ENCODE measurements around the gene CTNS. TPM values are rescaled to one million over a fixed set of nuclear protein-coding genes. Genes with fewer than 3 reads are reported as not detected.
"Not testable (repeated sequence)": the region's sequence is repeated elsewhere in the genome, so short reads cannot be mapped to it uniquely, and the experiment has no call there.

The CTNS gene
- total RNA-seq, 6 donors from 2014 or later, result 22.1 to 31.4 (median 25.3) TPM

DNA sequence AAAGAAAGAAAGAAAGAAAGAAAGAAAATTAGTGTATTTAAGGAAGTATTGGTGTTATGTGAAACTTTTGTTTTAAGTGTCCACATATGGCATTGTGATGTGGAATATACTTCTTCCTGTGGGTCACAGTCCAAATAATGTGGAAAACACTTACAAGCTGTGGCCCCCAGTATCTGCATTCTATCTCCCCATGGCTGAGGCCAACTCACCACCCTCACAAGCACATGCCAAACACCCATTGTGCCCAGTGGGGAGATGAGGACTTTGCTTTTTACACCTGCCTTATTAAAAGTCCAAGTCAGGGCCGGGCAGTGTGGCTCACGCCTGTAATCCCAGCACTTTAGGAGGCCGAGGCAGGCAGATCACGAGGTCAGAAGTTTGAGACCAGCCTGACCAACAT is 63.4 kb downstream of the CTNS start:
- peaks cover 0 to 10% (median 5%) of the 10 kb centered on the region in 4 donors for H3K9me3 ChIP-seq
- H3K27me3 ChIP-seq, result peaks cover 0 to 16% (median 7%) of the 10 kb centered on the region in 4 donors
- no peak for DNase-seq
- peaks cover 13 to 21% (median 17%) of the 10 kb centered on the region in 4 donors for H3K4me1 ChIP-seq
- WGBS, 2 donors, result 90 to 93% methylated on average over 4 of the region's 4 CpGs
- H3K36me3 ChIP-seq, result no peaks in the 10 kb centered on the region
- no peak for TF ChIP-seq POLR2AphosphoS5 (IDR thresholded peaks at IDR 0.05)
- no peak for TF ChIP-seq POLR2A (IDR thresholded peaks at IDR 0.05)
- TF ChIP-seq, protein P1, sequence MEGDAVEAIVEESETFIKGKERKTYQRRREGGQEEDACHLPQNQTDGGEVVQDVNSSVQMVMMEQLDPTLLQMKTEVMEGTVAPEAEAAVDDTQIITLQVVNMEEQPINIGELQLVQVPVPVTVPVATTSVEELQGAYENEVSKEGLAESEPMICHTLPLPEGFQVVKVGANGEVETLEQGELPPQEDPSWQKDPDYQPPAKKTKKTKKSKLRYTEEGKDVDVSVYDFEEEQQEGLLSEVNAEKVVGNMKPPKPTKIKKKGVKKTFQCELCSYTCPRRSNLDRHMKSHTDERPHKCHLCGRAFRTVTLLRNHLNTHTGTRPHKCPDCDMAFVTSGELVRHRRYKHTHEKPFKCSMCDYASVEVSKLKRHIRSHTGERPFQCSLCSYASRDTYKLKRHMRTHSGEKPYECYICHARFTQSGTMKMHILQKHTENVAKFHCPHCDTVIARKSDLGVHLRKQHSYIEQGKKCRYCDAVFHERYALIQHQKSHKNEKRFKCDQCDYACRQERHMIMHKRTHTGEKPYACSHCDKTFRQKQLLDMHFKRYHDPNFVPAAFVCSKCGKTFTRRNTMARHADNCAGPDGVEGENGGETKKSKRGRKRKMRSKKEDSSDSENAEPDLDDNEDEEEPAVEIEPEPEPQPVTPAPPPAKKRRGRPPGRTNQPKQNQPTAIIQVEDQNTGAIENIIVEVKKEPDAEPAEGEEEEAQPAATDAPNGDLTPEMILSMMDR (IDR thresholded peaks at IDR 0.05), result no peak
- TF ChIP-seq EP300 (IDR thresholded peaks at IDR 0.05), result no peak
- ATAC-seq (ENCODE audit: low FRiP score in 2 of 2), result no peak
- no peak overlapping the region for H3K4me3 ChIP-seq
- no peak overlapping the region for H3K27ac ChIP-seq

- not testable (repeated sequence) for H3K4me3 ChIP-seq; DNase-seq; ATAC-seq (ENCODE audit: low FRiP score in 2 of 2); H3K36me3 ChIP-seq; H3K27me3 ChIP-seq; H3K27ac ChIP-seq; H3K4me1 ChIP-seq
- WGBS, 2 donors, result 86 to 92% methylated on average over 6 to 7 of the region's 7 CpGs
- H3K9me3 ChIP-seq, result peaks cover 0 to 10% (median 5%) of the 10 kb centered on the region in 4 donors
Measured at GRCh38 chr17:3702041-3702539, 65.5 kb downstream of the CTNS start.

DNA sequence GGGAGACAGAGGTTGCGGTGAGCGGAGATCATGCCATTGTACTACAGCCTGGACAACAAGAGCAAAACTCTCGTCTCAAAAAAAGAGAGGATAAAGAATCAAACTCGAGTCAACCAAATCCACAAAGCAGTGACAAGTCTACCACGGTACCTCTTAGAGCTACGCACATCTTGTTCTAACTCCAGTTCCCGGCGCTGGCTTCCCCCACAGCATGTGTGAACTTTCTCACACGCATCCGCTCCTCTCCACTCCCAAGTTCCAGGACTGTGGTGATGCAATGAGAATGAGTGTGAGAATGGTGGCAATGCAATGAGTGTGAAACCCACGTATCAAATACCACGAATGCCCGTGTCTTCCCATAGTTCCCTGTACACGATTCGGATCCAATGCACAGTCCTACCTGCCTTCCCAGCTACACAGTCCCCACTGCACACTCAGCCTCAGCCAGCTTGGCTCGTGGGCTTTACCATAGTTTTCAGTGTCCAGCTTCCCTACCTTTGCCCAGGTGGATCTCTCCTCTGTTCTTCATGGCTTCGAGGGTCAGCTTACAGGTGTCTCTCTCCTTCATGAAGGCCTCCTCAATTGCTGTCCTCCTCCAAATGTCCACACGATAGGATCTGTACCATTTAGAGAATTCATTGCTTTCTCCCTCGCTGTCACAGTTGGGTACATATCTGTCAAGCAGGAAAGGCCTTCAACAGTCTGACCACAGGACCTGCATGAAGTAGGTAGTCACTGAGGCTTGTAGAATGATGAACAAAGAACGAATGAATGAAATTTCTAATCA is 68.6 kb downstream of the CTNS start:
- TF ChIP-seq EP300 (IDR thresholded peaks at IDR 0.05), result no peak
- no peak for TF ChIP-seq POLR2AphosphoS5 (IDR thresholded peaks at IDR 0.05)
- TF ChIP-seq, protein P1 (IDR thresholded peaks at IDR 0.05), result no peak
- TF ChIP-seq POLR2A (IDR thresholded peaks at IDR 0.05), result no peak
- H3K27ac ChIP-seq, result no peak overlapping the region
- WGBS, 2 donors, result 86 to 89% methylated on average over 20 of the region's 20 CpGs
- no peaks in the 10 kb centered on the region for H3K27me3 ChIP-seq
- ATAC-seq (ENCODE audit: low FRiP score in 2 of 2) (no peak), DNase-seq (no peak)
- no peak overlapping the region for H3K4me3 ChIP-seq
- H3K9me3 ChIP-seq, result no peaks in the 10 kb centered on the region
- H3K4me1 ChIP-seq, result peaks cover 0 to 3% (median 0%) of the 10 kb centered on the region in 4 donors
- no peaks in the 10 kb centered on the region for H3K36me3 ChIP-seq

DNA sequence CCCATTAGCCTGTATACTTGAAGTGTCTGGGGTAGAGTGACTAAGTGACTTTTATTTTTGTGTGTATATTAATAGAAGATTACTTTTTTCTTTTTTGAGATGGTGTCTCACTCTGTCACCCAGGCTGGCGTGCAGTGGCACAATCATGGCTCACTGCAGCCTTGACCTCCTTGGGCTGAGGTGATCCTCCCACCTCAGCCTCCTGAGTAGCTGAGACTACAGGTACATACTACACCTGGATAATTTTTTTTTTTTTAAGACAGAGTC is 69.1 kb downstream of the CTNS start:
- H3K4me1 ChIP-seq; H3K4me3 ChIP-seq; H3K36me3 ChIP-seq; H3K27me3 ChIP-seq; H3K27ac ChIP-seq; H3K9me3 ChIP-seq; ATAC-seq (ENCODE audit: low FRiP score in 2 of 2); DNase-seq: not testable (repeated sequence)
- WGBS, 2 donors, result 93 to 96% methylated on average over 1 of the region's 1 CpG

DNA sequence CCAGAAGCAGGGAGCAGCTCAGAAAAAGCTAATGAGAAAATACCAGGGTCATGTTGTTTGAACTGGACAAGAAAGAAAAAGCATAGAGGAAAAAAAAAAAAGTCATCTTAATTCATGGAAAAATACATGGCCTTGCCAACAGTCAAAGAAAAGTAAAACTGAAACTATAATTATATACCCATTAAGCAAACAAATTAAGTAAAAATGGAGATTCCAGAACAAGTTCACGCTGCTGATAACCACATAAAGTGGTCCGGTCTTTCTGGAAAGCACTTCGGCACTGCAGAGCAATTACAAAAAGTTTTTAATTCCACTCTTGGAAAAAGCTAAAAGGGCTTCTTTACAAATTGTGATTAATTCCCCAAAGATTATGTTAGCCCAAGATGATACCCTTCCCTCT is 71.8 kb downstream of the CTNS start:
- H3K27ac ChIP-seq, result no peak overlapping the region
- peaks cover 0 to 10% (median 2%) of the 10 kb centered on the region in 4 donors for H3K4me1 ChIP-seq
- H3K27me3 ChIP-seq, result no peaks in the 10 kb centered on the region
- DNase-seq (no peak), ATAC-seq (ENCODE audit: low FRiP score in 2 of 2) (no peak)
- WGBS, 2 donors, result 51 to 60% methylated on average over 3 of the region's 3 CpGs
- TF ChIP-seq EP300 (IDR thresholded peaks at IDR 0.05) (no peak), POLR2AphosphoS5 (IDR thresholded peaks at IDR 0.05) (no peak), POLR2A (IDR thresholded peaks at IDR 0.05) (no peak)
- TF ChIP-seq, protein P1 (IDR thresholded peaks at IDR 0.05), result no peak
- no peaks in the 10 kb centered on the region for H3K9me3 ChIP-seq
- H3K4me3 ChIP-seq, result no peak overlapping the region
- H3K36me3 ChIP-seq, result peaks cover 0 to 15% (median 7%) of the 10 kb centered on the region in 4 donors

DNA sequence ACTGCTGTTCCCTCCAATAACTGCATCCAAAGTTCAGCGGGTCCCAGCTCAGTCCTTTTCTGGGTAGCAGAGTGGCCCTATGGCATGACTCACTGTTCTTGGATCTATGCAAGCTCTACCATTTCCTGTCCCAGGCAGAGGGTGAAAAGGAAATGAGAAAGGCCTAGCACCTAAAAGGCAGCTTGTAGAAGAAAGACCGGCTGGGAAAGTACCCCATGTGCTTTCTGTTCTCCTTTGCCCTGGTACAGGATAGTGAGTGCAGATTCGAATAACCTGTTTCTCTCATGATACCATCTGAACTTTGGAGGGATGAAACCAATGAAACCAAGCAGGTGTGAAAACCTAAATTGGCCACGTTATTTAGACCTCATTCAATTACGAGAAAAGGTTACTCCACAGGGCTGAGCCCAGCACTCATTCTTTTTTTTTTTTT is 74.4 kb downstream of the CTNS start:
- ATAC-seq (ENCODE audit: low FRiP score in 2 of 2), result peak; percentile 43 to 66
- peak in 1 of 2 donors; percentile 52 for DNase-seq
- Histone ChIP-seq H3K27me3 (no peaks in the 10 kb centered on the region), H3K9me3 (no peaks in the 10 kb centered on the region), H3K4me1 (peaks cover 0 to 10% (median 2%) of the 10 kb centered on the region in 4 donors), H3K4me3 (no peak overlapping the region), H3K27ac (peak overlapping the region in 1 of 4 donors; percentile 7), H3K36me3 (peaks cover 13 to 40% (median 29%) of the 10 kb centered on the region in 4 donors)
- 45 to 66% methylated on average over 5 of the region's 5 CpGs for WGBS, 2 donors
- peak in 1 of 2 donors; percentile 24 for TF ChIP-seq POLR2AphosphoS5 (IDR thresholded peaks at IDR 0.05)
- TF ChIP-seq EP300 (IDR thresholded peaks at IDR 0.05), result no peak
- TF ChIP-seq POLR2A (IDR thresholded peaks at IDR 0.05), result peak in 1 of 4 donors; percentile 10

Other genes with a start within 250 kb of the CTNS start
- gene OR1E1, start 238.3 kb upstream of the CTNS start, total RNA-seq, result not detected
- gene OR3A3, start 225.4 kb upstream of the CTNS start, total RNA-seq, result not detected
- gene OR1E2, start 202.9 kb upstream of the CTNS start, total RNA-seq, result not detected
- gene SPATA22, start 164.9 kb upstream of the CTNS start, total RNA-seq, result 1 to 10 TPM in 1 of 6 donors, under 1 TPM in 1, not detected in 4; 0.20 to 2.1 TPM
- 1 to 10 TPM in 3 of 6 donors, under 1 TPM in 3; 0.76 to 7.6 (median 1.2) TPM for gene ASPA, start 160.8 kb upstream of the CTNS start, total RNA-seq
- under 1 TPM; under 0.01 to 0.84 (median 0.28) TPM for gene TRPV3, start 78.9 kb upstream of the CTNS start, total RNA-seq
- 10 to 100 TPM in 1 of 6 donors, 1 to 10 TPM in 5; 2.0 to 16.8 (median 4.8) TPM for gene TRPV1, start 27.3 kb upstream of the CTNS start, total RNA-seq
- 10 to 100 TPM; 10.5 to 25.1 (median 12.4) TPM for gene SHPK, start 510 bp upstream of the CTNS start, total RNA-seq
- gene TAX1BP3, start 31.8 kb downstream of the CTNS start, total RNA-seq, result 100 to 1,000 TPM in 4 of 6 donors, 10 to 100 TPM in 2; 49.2 to 200 (median 126) TPM
- gene EMC6, start 32.1 kb downstream of the CTNS start, total RNA-seq, result 10 to 100 TPM in 4 of 6 donors, 1 to 10 TPM in 1, not detected in 1; 9.8 to 38.7 (median 36.5) TPM
- gene P2RX5, start 59.4 kb downstream of the CTNS start, total RNA-seq, result 10 to 100 TPM in 1 of 6 donors, 1 to 10 TPM in 3, under 1 TPM in 1, not detected in 1; 0.46 to 15.7 (median 2.5) TPM
- gene HASPIN, start 87.1 kb downstream of the CTNS start, total RNA-seq, result 1 to 10 TPM in 2 of 6 donors, under 1 TPM in 2, not detected in 2; 0.49 to 1.7 (median 0.81) TPM
- 10 to 100 TPM; 17.2 to 36.0 (median 26.4) TPM for gene ITGAE, start 164.4 kb downstream of the CTNS start, total RNA-seq
- gene NCBP3, start 209.5 kb downstream of the CTNS start, total RNA-seq, result 10 to 100 TPM; 17.3 to 43.0 (median 32.5) TPM